ENCODE data around the gene GPC6. TPM values are rescaled to one million over a fixed set of nuclear protein-coding genes. Genes with fewer than 3 reads are reported as not detected.

GPC6 gene
- total RNA-seq, 2 experiments from 2014 or later, result not detected

DNA sequence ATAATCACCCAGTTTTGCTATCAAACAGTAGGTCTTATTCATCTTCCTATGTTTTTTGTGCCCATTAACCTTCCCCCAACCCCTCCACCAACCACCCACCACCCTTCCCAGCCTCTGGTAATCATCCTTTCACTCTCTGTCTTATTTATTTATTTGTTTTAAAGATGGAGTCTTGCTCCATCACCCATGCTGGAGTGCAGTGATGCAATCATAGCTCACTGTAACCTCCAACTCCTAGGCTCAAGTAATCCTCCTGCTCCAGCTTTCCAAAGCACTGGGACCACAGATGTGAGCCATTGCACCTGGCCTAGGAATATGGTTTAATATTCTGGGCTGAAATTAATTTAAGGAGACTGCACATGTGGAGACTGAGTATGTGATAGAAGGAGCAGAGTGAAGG is 527.0 kb downstream of the GPC6 start:
- ChIA-PET POLR2A (no interaction called here), CTCF (no interaction called here)

DNA sequence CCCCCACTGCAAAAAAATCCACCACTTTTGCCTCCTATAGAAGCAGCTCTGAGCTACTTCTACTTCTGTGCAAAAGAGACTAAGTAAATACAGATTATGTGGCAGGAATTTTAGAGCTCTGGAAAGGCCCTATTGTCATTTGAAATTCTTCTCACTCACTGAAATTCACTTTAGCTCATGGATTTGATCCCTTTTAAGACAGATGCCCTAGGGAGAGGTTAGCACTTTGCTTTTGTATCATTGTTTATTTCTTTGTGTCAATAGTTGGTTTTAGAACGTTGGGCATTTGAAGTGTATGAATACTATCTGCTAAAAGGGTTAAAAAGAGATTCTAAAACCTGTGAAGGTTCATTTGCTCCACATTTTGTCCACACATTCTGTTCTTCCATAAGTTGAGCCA is 528.7 kb downstream of the GPC6 start:
- CTCF ChIA-PET, result no interaction called here
- POLR2A ChIA-PET, result no interaction called here

DNA sequence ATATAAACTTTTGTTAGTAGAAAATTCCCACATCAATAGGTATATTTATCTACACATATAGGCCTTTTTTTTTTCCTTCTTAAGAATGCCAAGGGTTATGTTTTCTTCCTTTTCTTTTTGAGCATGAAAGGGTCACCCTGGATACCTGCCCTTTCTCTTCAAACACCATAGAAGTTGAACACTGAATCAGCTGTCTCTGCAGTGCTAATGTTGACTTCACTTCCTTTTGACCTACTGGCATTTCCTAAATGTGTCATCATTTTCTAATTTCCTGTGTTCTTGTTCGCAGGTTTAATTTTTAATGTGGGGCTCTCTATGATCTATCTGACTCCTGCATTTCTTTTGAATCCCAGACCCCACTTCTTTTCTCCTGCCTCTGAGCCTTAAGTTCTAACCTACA is 532.0 kb downstream of the GPC6 start:
- CTCF ChIA-PET, result no interaction called here
- POLR2A ChIA-PET, result no interaction called here

DNA sequence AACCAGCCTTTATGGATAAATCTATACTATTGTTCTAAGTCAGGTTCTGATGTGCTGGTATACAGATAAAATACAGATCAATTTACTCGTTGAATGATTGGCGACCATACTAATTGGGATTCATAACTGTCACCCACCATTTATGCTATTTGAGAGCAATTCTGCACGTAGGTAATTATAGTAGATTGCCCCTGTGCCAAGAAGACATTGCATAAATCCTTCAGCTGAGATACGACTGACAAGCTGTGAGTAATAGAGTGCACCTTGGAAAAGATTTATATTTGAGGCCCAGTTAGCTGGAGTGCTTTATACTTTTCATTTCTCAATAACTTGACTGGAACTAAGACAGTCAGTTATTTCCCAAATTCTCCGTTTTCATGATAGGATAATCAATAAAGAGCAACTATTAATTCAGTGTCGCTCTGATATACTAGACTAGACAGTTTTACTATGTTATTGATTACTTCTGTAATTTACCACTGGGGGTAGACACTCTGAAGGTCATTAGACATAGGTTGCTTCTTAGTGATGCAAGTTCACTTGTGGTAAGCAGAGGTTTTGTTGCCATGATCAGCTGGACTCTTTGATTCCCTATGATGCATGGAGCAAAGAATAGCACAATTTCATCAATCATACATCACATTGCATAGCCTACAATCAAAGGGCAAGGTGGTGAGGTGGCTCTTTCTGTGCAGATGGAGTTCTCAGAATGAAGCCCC is 536.3 kb downstream of the GPC6 start:
- POLR2A ChIA-PET, result no interaction called here

DNA sequence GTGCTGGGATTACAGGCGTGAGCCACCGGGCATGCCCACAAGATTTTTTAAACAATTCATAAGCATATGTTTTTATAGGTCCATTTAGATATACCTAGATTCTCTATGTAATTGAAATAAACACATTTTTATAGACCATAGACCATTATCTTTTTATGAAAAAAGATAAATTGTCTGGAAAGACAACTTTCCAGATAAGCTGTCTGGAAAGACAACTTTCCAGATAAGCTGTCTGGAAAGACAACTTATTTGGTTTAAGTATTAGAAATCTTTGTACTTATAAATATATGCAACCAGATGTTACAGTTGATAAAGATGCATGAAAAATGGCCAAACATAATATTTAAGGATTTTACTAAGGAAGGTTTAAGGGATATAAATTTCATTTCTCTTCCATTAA is 538.5 kb downstream of the GPC6 start:
- ChIA-PET POLR2A (no interaction called here), CTCF (no interaction called here)

More for the DNA sequence above, 536.3 kb downstream of the GPC6 start:
- CTCF ChIA-PET, result no interaction called here

DNA sequence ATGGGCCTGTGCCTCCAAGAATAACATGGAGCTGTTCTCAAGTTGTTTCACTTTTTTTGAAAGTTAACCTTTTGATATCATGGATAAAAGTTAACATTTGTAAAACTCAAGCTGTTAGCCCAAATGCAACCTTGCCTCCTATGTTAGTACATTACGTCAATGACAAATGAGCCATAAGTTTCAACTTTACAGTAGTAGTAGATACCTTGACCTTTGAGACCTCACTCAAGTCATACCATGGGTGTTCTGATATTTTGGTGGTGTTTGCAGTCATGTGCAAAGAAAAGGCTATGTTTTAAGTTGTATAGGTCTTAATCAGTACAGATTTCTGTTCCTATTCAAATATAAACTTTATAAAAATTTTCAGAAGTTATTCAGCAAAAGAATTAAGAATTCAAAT is 539.2 kb downstream of the GPC6 start:
- CTCF ChIA-PET, result no interaction called here
- POLR2A ChIA-PET, result no interaction called here

DNA sequence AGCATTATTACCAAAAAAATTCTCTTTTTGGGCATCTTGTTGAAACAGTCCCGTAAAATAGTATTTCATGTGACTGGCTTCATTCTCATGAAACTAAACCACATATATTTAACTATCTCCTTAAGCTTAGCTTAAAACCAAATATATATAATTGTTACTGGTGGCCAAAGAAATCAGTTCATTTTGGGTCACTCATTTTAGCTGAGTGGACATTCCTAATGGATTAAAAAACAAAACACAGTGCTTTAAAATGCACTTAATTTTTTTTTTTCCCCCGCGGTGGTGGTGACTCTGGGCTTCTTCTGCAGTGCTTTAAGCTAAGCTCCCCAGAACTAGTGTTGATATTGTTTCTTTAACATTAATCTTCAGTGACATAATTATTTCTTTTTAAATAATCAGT is 540.1 kb downstream of the GPC6 start:
- ChIA-PET POLR2A (no interaction called here), CTCF (no interaction called here)

DNA sequence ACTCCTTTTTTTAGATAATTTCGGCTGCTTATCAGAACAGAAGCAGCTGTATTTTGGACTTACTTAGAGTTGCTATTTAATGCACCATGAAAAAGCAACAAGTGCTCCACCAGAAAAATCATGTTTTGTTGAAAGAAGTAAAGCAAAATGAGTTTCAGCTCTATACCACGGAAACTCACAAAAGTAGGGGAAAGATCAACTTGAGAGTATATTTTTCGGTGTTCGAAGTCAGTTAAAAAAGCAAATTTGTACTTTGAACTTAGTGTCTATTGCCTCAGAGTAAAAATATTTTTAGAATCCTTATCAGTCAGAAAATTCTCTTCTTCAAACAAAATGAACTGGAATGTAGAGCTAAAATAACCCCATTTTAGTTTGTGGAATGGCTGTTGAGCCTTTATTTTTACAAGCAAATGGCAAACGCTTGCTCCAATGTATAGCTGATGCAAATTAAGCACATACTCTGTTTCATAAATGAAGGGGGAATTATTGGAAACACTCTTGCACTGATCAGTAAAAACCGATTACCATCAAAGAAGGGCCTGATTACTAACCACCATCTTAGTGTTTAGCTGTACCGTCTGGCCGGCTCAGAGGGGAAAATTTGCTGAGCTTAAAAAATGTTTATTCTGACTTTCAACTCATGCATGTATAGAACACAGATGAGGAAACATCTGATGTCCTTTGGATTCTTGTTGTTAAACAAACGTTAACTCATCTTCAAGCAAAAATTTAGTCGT is 540.7 kb downstream of the GPC6 start:
- POLR2A ChIA-PET, result no interaction called here
- CTCF ChIA-PET, result no interaction called here

DNA sequence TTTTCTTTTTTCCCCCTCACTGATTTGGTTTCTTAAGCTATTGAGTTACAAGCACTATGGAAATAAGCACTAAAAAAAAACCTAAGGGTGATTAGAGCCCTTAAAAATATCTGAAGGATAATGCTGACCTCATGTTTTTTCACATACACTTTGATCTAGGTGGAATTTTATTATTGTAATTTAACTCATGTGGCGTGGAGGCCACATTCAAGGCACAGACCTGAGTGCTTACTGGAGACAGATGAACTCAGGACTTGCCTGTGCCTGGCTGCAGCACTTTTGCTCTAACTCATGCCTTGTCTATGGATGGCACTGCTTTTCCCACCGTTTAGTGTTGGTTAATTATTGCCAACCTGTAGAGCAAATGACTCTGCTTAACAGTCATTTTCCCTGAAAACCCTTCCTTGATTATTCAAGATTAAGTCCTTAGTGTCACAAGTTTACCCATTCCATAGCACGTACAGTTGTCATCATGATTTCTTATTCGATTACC is 541.4 kb downstream of the GPC6 start:
- POLR2A ChIA-PET, result no interaction called here
- CTCF ChIA-PET, result no interaction called here

DNA sequence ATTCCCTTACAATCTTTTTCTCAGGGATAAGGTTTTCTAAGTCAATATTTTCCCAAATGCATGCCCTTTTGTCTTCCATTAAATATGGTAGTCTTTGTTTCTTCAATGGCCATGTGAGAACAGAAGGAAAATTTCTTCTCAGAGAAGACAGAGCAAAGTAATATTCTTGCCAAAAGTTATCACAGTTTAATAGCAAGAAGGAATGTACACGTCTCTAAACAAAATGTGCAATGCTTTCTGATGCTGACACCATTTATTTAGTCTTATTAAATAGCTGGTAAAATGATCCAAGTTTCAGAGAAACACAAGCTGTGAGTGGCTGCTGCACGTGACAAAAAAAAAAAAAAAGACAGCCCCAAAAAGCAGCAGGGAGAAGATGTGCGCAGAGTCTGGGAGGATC is 542.5 kb downstream of the GPC6 start:
- CTCF ChIA-PET, result no interaction called here
- POLR2A ChIA-PET, result no interaction called here

DNA sequence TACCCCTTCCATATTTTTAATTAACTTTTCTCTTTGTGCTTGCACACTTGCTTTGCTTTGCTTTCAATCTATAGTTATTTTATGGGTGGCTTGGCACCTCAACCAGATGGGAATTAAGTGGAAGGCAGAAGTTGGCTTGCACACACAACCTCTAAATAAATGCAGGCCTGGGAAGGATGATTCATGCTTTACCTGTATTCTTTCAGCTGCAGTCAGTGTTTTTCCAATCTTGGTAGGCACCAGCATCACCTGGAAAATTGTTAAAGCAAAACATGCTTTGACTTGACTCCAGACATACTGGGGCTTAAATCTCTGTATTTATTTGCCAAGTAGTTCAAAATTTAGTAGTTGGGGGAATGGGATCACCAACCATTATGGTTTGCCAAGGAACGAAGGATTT is 543.0 kb downstream of the GPC6 start:
- CTCF ChIA-PET, result no interaction called here

DNA sequence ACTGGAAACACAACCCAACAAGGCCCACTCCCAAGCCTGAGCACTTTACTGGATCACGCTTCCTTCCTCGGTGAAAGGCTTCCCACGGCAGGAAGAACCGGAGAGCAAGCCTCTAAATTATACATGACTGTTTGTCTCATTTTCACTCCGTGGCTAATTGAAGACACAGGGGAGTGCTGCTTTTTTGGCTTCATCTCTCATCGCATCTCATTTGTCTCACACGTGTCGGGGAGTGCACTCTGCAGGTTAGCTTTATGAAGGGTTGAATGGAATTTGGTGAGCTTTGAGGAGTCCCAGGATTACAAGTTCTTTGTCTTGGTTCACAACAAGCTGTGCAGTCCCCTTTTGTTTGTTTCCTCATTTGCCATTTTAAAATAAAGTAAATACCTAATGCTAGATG is 544.6 kb downstream of the GPC6 start:
- CTCF ChIA-PET, result no interaction called here
- POLR2A ChIA-PET, result no interaction called here

More for the DNA sequence above, 543.0 kb downstream of the GPC6 start:
- POLR2A ChIA-PET, result no interaction called here

DNA sequence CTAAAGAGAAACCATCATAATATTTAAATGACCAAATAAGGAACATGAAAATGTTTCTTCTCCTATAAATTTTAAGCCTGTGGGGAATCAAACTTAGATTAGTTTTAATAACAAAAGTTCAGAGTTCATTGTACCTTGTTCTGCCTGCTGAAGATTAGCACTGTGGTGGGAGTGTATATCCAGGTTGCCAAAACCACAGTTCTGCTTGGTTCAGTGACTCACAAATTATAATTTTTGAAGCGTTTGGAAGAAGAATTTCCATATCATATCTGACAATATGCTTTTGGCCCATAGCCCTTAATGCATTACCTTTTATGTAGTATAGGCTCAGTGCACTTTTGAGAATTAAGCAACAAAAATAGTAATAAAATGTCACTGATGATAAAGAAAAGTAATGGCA is 545.2 kb downstream of the GPC6 start:
- ChIA-PET CTCF (no interaction called here), POLR2A (no interaction called here)

DNA sequence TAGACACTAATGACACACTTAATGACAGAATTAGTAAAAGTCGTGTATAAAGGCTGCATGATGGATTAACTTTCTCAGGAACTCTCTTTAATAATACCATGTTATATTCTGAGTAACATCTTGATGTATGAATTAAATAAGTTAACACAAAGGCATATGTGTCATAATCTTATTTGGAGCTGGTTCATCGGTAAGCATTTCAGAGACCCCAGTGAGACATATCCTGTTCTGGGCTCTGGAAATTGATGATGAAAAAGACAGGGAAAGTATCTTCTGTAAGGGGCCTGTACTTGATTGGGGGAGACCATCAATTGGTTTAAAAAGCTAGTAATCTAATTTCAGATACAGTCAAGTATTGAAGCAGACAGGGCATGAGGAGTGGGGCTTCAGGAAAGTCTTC is 547.9 kb downstream of the GPC6 start:
- ChIA-PET POLR2A (no interaction called here), CTCF (no interaction called here)

DNA sequence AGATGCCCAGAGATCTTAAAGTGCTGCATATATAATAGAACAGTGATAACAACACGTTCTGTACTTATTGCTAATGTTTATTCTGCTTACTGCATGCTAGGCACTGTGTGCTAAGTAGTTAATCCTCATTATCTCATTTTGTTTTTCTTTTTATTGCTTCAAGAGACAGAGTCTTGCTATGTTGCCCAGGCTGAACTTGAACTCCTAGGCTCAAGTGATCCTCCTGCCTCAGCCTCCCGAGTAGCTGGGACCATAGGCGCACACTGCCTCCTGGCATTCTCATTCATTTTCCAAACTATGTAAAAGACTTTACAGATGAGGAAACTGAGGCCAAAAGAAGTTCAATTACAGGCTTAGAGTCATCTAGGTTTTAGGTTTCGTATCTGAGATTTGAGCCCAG is 548.4 kb downstream of the GPC6 start:
- POLR2A ChIA-PET, result no interaction called here
- CTCF ChIA-PET, result no interaction called here

DNA sequence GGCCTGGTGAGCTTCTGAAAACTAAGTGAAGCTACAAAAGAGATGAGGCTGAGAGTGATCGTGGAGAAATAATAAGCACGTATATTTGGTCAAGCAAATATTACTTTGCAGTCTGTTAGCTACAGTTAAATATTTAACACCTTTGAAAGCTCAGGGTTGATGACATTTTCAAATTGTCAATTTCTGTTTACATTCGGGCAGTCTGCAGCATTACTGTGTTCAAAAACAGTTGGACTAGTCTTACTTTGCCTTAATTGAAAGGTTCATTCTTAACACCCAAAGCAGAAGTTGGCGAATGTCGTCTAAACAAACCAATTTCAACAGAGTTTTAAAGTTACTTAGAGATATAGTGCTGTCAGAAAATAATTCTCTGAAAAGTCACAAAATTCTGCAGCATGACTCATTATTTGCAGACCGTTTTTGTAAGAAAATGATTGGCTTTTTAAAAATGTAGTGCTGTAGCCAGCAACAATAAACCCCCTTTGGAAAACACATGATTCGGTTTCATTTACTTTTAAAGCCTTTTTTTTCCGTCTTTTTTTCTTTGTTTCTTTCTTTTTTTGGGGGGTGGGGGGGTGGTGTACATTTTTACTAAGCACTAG is 549.0 kb downstream of the GPC6 start:
- ChIA-PET CTCF (no interaction called here), POLR2A (no interaction called here)

DNA sequence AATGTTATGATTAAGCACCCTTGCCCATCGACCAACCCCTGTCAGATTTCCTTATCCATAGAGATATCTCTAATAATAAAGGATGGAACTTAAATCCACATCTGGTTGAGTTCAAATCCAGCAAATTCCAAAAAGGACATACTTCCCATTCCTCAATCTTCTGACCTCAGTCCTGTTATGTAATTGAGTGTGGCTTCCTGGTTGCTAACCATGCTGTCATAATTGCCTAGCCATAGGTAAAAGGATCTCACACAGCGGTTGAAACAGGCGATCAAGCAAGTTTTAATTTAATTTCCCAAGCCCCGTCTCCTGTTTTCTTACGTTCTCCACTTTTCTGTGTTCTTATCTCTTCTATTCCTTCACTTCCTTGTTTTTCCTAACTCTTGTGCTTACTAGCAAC is 550.3 kb downstream of the GPC6 start:
- POLR2A ChIA-PET, result no interaction called here
- CTCF ChIA-PET, result no interaction called here

DNA sequence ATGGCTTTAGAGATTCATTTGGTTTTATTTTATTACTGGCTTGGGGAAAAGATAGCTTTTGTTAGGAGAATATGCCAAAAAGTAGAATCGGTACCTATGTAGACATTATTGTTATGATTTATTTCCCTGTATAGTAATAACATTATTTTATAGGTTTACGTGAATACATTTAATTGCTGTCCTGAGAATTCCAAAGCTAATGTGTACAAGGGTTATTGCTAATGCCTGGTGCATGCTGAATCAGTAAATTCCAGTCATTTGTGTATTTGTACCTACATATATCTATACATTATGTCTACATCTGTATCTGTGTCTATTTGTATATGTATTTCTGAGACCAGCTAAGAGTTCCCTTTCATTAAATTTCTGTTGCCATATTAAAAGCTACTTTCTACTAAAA is 550.9 kb downstream of the GPC6 start:
- ChIA-PET POLR2A (no interaction called here), CTCF (no interaction called here)

DNA sequence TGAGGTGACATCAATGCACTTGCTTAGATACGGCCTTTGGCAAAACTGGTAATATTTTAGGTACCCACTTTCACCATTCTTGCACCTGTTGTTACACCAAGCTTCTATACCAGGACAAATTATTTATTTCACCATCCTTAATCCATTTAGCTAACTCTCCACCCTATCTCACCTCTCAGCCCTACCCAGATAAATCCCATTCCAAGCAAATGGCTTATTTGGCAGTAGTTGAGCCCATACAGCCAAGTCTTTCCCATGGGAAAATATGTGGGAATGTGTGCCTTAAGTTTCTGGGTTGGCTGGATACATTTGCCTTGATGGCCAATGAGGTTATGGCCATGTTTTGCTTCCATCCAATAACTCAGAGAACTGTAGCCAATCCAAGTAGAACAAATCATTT is 551.9 kb downstream of the GPC6 start:
- ChIA-PET CTCF (no interaction called here), POLR2A (no interaction called here)

DNA sequence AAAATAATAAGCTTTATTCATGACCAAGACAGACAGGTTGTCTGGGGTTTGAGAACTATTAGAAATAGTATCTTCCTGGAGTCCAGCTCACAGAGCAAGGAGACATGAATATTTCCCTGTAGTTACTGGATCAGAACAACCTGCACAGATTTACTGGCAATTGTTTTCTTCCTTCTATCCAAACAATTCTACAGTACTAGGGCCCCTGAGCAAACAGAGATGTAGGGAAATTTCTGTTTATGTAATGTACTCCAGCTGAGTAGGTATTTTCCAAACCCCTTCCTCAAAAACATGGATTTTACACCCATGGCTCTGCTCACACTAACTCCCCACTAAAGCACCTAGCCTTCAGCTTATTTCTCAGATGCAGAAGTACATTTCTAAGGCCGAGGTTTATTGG is 557.6 kb downstream of the GPC6 start:
- ChIA-PET CTCF (no interaction called here), POLR2A (no interaction called here)

DNA sequence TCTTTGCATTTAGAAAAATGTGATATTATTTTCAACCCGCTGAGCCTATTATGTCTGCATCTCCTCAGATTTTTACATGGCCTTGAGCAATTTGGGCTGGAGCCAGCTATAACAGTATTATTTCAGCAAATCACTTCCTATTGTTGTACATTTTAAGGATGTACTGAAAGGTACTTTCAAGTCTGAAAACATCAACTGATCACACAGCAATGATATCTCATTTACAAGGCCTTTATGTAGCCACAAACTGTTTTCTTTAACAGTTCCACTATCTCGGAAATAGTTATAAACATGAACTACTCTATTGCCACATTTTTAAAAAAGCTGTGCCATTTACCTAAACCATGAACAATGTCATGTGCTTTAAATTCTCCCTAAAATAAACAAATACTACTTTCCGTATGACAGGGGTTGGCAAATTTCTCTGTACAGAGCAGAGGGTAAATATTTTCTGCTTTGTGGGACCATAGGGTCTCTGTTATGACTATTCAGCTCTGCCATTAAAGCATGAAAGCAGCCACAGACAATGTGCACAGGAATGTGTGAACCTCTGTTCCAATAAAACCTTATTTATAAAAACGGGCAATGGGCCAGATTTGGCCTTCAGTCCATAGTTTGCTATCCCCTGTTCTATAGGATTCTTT is 560.4 kb downstream of the GPC6 start:
- ChIA-PET POLR2A (no interaction called here), CTCF (no interaction called here)
